Measurements from ENCODE around the gene P3R3URF. TPM values are rescaled to one million over a fixed set of nuclear protein-coding genes. Genes with fewer than 3 reads are reported as not detected.

P3R3URF gene
- total RNA-seq, 4 donors from 2014 or later = not detected

- TF ChIP-seq CTCF (IDR thresholded peaks at IDR 0.05; ENCODE audit: low read depth) = no peak
These were observed 27.6 kb upstream of the P3R3URF start for GRCh38 chr1:46203738-46204405.

GRCh38 chr1:46199233-46199749 is 23.0 kb upstream of the P3R3URF start:
- TF ChIP-seq CTCF (IDR thresholded peaks at IDR 0.05; ENCODE audit: low read depth) = no peak

DNA sequence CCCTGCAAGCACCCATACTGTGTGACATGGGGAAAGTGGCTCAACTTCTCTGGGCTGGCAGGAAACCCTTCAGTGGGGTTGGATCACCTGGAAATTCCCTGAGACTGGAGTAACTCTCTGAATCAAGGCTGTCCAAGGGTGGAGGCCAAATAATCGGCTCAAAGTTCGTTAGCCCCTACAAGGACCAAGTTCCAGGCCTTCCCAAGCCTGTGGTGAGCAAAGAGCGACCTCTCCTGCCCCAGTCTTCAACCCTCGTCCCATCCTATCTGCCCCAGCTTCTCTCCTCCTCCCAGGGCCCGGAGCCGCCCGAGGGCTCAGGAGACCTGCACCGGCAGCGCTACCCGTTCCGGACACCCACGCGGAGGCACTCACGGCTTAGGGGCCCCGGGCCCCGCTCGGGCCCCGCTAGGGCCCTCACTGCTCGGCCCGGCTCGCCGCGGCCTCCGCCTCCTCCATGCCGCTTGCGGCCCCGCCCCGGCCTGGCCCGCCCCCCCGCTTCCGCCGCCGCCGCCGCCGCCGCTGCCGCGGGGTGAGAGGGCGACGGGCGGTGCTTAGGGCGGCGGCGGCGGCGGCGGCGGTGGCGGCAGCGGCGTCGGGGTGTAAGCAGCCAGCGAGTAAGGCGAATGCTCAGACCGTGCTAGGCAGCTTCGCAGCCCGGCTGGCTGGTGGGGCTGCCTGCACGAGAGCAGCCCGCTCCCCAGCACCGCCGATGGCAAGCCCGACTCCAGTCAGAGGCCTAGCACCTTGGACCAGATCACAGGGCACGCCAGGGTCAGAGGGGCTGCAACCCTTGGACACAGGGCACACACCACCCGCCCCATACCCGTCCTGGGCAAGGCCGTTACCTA is 21.9 kb upstream of the P3R3URF start, which contains the start of gene POMGNT1:
TSS of gene POMGNT1 (minus strand) at position 471 of the 848 bp plus-strand sequence. CDS start 613 bp downstream, outside the sequence.
- no peak for TF ChIP-seq CTCF (IDR thresholded peaks at IDR 0.05; ENCODE audit: low read depth)

DNA sequence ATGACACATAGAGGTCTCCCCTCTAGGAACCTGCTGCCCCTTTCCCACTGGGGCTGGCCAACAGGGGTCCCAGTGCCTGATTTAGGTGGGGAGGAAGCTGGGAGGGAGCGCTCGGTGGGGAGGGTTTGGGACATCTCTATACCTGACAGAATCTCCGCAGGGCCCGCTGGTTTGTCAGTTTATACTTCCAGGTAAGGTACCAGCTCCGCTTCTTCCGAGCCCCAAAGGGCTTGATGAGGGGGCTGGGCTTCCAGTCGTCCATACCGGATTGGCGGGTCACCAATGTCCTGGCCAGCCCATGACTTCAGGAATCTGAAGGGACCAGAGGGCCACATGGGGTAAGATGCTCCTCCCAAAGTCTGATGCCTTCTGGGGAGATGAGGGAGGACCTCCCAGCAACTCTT is 21.3 kb upstream of the P3R3URF start:
- TF ChIP-seq CTCF (IDR thresholded peaks at IDR 0.05; ENCODE audit: low read depth) = no peak

DNA sequence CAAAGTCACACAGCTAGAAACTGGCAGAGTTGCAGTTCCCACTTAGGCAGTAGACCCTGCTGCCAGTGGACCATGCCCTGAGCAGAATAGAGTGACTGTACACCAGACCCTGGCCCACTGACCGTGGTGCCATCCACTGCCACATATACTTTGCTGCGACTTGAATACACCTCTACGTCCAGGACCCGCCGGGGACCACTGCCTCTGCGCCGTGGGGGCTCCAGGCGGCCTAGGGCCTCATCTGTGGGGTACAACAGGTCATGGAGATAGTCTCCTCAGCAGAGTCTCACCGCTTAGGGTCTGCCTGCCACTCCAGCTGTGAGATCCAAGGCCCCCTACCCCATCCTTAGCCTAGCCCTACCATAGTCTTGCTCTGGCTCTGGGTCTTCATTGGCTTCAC is 20.3 kb upstream of the P3R3URF start:
- no peak for TF ChIP-seq CTCF (IDR thresholded peaks at IDR 0.05; ENCODE audit: low read depth)

GRCh38 chr1:46194641-46195193 is 18.4 kb upstream of the P3R3URF start:
- no peak for TF ChIP-seq CTCF (IDR thresholded peaks at IDR 0.05; ENCODE audit: low read depth)
